ENCODE measurements around the gene UPB1.

- TF ChIP-seq POLR2A (IDR thresholded peaks at IDR 0.05; ENCODE audit: low read length) (no peak), GATA1 (IDR thresholded peaks at IDR 0.05; ENCODE audit: low read depth, low read length) (no peak)
Measured at GRCh38 chr22:24512043-24512442, 16.9 kb downstream of the UPB1 start.
